NCI-H82 (cell line): Measurements from ENCODE around the gene PAXX.
"Not testable (repeated sequence)": the region's sequence is repeated elsewhere in the genome, so short reads cannot be mapped to it uniquely, and the experiment has no call there.

Experiments
- DNase-seq: peaks from one replicate; lab custom pipeline; 2025; lab: John Stamatoyannopoulos, UW

Gene PAXX

GRCh38 chr9:137002646-137003041, 10.4 kb downstream of the PAXX start:
- DNase-seq = no peak

GRCh38 chr9:137004285-137004684, 12.1 kb downstream of the PAXX start:
- DNase-seq = not testable (repeated sequence)

GRCh38 chr9:137006116-137007003, 14.1 kb downstream of the PAXX start:
- no peak for DNase-seq

- DNase-seq = no peak
Observed at GRCh38 chr9:137007108-137007815, 15.0 kb downstream of the PAXX start.

GRCh38 chr9:137007816-137008270, 15.6 kb downstream of the PAXX start:
- DNase-seq = no peak

GRCh38 chr9:137008312-137008711, 16.1 kb downstream of the PAXX start:
- no peak for DNase-seq

GRCh38 chr9:137009217-137009616, 17.0 kb downstream of the PAXX start:
- DNase-seq = no peak

GRCh38 chr9:137009938-137010732, 17.9 kb downstream of the PAXX start:
- DNase-seq = no peak

GRCh38 chr9:137011156-137011555, 18.9 kb downstream of the PAXX start:
- DNase-seq = no peak

- DNase-seq = no peak
Observed at GRCh38 chr9:137011907-137012675, 19.9 kb downstream of the PAXX start.

GRCh38 chr9:137012694-137013570, 20.7 kb downstream of the PAXX start:
- peak; percentile 18 for DNase-seq

- DNase-seq = no peak
Observed at GRCh38 chr9:137013571-137013940, 21.3 kb downstream of the PAXX start.

- DNase-seq = no peak
Observed at GRCh38 chr9:137014166-137014565, 21.9 kb downstream of the PAXX start.

GRCh38 chr9:137014776-137015539, 22.7 kb downstream of the PAXX start:
- no peak for DNase-seq

GRCh38 chr9:137015540-137015930, 23.3 kb downstream of the PAXX start:
- no peak for DNase-seq

- no peak for DNase-seq
Observed at GRCh38 chr9:137015976-137016375, 23.8 kb downstream of the PAXX start.

- no peak for DNase-seq
Observed at GRCh38 chr9:137016436-137016835, 24.2 kb downstream of the PAXX start.

GRCh38 chr9:137017071-137017470, 24.8 kb downstream of the PAXX start:
- no peak for DNase-seq

- no peak for DNase-seq
Observed at GRCh38 chr9:137017791-137018497, 25.7 kb downstream of the PAXX start.
